GM23338 (cell line): Measurements from ENCODE around the gene MICA. TPM values are rescaled to one million over a fixed set of nuclear protein-coding genes. Genes with fewer than 3 reads are reported as not detected.

Source experiments
- ATAC-seq: fragments of 200-7000 bp; cut with Tn5 transposase; 3 replicates; pipeline ENCODE4 v1.9.1; 2020
- DNase-seq: peaks from one replicate; pipeline ENCODE4 v3.0.0-alpha.2; 2015; ENCODE audit warnings: low spot score
- H2AFZ ChIP-seq: fragments of 200-600 bp; sonication (generic); 2 replicates; pipeline ENCODE4 v1.8.0; 2016; ENCODE audit warnings: antibody characterized with exemption, mild to moderate bottlenecking, moderate library complexity
- H3F3A ChIP-seq: fragments of 200-600 bp; sonication (generic); replicated peaks from 2 replicates; pipeline ENCODE4 v1.8.0; 2017; ENCODE audit warnings: antibody characterized with exemption, mixed run types, low read depth
- H3K27ac ChIP-seq: fragments of 200-600 bp; sonication (generic); 2 replicates; pipeline ENCODE4 v1.6.1; 2016; ENCODE audit warnings: low read depth
- H3K27me3 ChIP-seq: fragments of 200-600 bp; sonication (generic); 2 replicates; pipeline ENCODE4 v1.8.0; 2016; ENCODE audit warnings: mild to moderate bottlenecking, mixed run types, moderate library complexity; ENCODE audit not compliant: insufficient read depth
- H3K36me3 ChIP-seq: fragments of 200-600 bp; sonication (generic); 2 replicates; pipeline ENCODE4 v1.8.0; 2016; ENCODE audit warnings: mild to moderate bottlenecking; ENCODE audit not compliant: insufficient read depth
- H3K4me1 ChIP-seq: fragments of 200-600 bp; sonication (generic); 2 replicates; pipeline ENCODE4 v1.8.0; 2016; ENCODE audit warnings: mild to moderate bottlenecking, moderate library complexity; ENCODE audit not compliant: insufficient read depth
- H3K4me2 ChIP-seq: fragments of 200-600 bp; sonication (generic); 2 replicates; pipeline ENCODE4 v1.7.1; 2017; ENCODE audit warnings: mixed run types
- H3K4me3 ChIP-seq: fragments of 200-600 bp; sonication (generic); 2 replicates; pipeline ENCODE4 v1.6.1; 2016; ENCODE audit warnings: mixed run types
- H3K79me2 ChIP-seq: fragments of 200-600 bp; sonication (generic); replicated peaks from 2 replicates; pipeline ENCODE4 v1.8.0; 2017; ENCODE audit warnings: mild to moderate bottlenecking; ENCODE audit not compliant: insufficient read depth
- H3K9me2 ChIP-seq: fragments of 200-600 bp; sonication (generic); 2 replicates; pipeline ENCODE4 v1.8.0; 2017; ENCODE audit not compliant: insufficient read depth
- H4K20me1 ChIP-seq: fragments of 200-600 bp; sonication (generic); replicated peaks from 2 replicates; pipeline ENCODE4 v1.8.0; 2017; ENCODE audit warnings: mild to moderate bottlenecking; ENCODE audit not compliant: insufficient read depth
- H3K27ac Mint-ChIP-seq: 2 replicates; pipeline ENCODE4 v1.8.0; 2020; ENCODE audit warnings: inconsistent platforms, mild to moderate bottlenecking, moderate library complexity, mixed read lengths
- H3K27me3 Mint-ChIP-seq: 3 replicates; pipeline ENCODE4 v1.8.0; 2022; ENCODE audit warnings: low read depth, mild to moderate bottlenecking, moderate library complexity, mixed read lengths, inconsistent platforms; ENCODE audit not compliant: insufficient read depth, poor library complexity
- H3K36me3 Mint-ChIP-seq: 3 replicates; pipeline ENCODE4 v1.8.0; 2021; ENCODE audit warnings: low read depth, mild to moderate bottlenecking, inconsistent platforms, moderate library complexity, mixed read lengths
- H3K4me1 Mint-ChIP-seq: 3 replicates; pipeline ENCODE4 v1.8.0; 2020; ENCODE audit warnings: mild to moderate bottlenecking, inconsistent platforms, mixed read lengths
- H3K4me3 Mint-ChIP-seq: 3 replicates; pipeline ENCODE4 v1.8.0; 2021; ENCODE audit warnings: moderate library complexity, mild to moderate bottlenecking, inconsistent platforms, mixed read lengths
- H3K9me3 Mint-ChIP-seq: 3 replicates; pipeline ENCODE4 v1.8.0; 2020; ENCODE audit warnings: moderate library complexity, mild to moderate bottlenecking, inconsistent platforms, mixed read lengths
- EZH2phosphoT487 ChIP-seq: fragments of 200-600 bp; sonication (generic); IDR thresholded peaks from one replicate; pipeline ENCODE4 v1.8.1; 2018; ENCODE audit warnings: antibody characterized with exemption; ENCODE audit not compliant: unreplicated experiment
- ZNF114 ChIP-seq: fragments of 250-450 bp; sonication (Bioruptor Pico); IDR thresholded peaks from 2 replicates; pipeline ENCODE4 v1.5.0; 2020; ENCODE audit warnings: mild to moderate bottlenecking, moderate library complexity
- ZNF331 ChIP-seq: fragments of 250-450 bp; sonication (Bioruptor Pico); IDR thresholded peaks from 2 replicates; pipeline ENCODE4 v1.5.0; 2020; ENCODE audit warnings: low read depth, mild to moderate bottlenecking, moderate library complexity
- polyA plus RNA-seq: library from polyadenylated mRNA; unstranded; fragments of >200 nt; fragmentation: Nextera tagmentation; extraction: Ambion mirVana; gene quantifications from 2 replicates; pipeline ENCODE4 v1.2.1, GENCODE V29; 2016
- total RNA-seq: library from RNA; depleted of rRNA; stranded (reverse); fragments of >200 nt; shearing (Covaris generic); gene quantifications from 2 replicates; pipeline ENCODE4 v1.2.3, GENCODE V29; 2014
- TF ChIP-seq, protein P1 (sequence below): fragments of 250-450 bp; sonication (Bioruptor Pico); IDR thresholded peaks from 2 replicates; pipeline ENCODE4 v1.5.0; 2020; ENCODE audit warnings: mild to moderate bottlenecking, moderate library complexity
- TF ChIP-seq, protein P2 (sequence below): IDR thresholded peaks from 2 replicates; pipeline ENCODE4 v1.6.1; 2016; ENCODE audit warnings: antibody characterized with exemption
- TF ChIP-seq, protein P3 (sequence below): IDR thresholded peaks from one replicate; pipeline ENCODE4 v1.6.1; 2018; ENCODE audit warnings: antibody characterized with exemption; ENCODE audit not compliant: unreplicated experiment

The MICA gene
- total and polyA plus RNA-seq, 2 experiments from 2014 or later, result 13.4 to 22.7 TPM

DNA sequence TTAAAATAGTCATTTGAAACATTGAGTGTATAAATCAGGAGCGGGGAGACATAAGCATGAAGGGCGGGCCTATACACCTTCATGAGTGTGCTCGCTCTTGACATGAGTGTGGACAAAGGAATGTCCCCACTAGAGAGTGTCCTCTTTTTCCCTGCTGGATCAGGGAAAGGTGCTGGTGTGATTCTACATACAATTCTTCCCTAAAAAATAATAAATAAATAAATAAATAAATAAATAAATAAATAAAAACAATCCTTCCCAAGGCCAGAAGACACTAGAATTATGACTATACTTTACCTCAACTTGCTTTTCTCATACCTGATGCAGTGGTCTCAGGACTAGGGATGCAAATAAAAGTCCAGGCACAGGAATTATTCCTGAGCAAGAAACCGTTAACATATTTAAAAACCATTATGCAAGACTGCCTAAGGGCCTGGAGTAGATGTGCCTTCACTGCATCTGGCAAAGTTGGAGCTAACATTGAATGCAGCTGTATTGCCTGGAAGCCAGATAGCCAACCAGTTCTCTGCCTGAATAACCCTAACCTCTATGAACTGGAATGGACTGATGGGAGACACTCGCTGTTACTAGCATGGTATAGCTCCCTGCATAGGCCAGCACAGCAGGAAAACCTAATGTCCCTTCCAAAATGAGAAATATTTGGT is 57.1 kb downstream of the MICA start (continued):
- TF ChIP-seq, protein P1, sequence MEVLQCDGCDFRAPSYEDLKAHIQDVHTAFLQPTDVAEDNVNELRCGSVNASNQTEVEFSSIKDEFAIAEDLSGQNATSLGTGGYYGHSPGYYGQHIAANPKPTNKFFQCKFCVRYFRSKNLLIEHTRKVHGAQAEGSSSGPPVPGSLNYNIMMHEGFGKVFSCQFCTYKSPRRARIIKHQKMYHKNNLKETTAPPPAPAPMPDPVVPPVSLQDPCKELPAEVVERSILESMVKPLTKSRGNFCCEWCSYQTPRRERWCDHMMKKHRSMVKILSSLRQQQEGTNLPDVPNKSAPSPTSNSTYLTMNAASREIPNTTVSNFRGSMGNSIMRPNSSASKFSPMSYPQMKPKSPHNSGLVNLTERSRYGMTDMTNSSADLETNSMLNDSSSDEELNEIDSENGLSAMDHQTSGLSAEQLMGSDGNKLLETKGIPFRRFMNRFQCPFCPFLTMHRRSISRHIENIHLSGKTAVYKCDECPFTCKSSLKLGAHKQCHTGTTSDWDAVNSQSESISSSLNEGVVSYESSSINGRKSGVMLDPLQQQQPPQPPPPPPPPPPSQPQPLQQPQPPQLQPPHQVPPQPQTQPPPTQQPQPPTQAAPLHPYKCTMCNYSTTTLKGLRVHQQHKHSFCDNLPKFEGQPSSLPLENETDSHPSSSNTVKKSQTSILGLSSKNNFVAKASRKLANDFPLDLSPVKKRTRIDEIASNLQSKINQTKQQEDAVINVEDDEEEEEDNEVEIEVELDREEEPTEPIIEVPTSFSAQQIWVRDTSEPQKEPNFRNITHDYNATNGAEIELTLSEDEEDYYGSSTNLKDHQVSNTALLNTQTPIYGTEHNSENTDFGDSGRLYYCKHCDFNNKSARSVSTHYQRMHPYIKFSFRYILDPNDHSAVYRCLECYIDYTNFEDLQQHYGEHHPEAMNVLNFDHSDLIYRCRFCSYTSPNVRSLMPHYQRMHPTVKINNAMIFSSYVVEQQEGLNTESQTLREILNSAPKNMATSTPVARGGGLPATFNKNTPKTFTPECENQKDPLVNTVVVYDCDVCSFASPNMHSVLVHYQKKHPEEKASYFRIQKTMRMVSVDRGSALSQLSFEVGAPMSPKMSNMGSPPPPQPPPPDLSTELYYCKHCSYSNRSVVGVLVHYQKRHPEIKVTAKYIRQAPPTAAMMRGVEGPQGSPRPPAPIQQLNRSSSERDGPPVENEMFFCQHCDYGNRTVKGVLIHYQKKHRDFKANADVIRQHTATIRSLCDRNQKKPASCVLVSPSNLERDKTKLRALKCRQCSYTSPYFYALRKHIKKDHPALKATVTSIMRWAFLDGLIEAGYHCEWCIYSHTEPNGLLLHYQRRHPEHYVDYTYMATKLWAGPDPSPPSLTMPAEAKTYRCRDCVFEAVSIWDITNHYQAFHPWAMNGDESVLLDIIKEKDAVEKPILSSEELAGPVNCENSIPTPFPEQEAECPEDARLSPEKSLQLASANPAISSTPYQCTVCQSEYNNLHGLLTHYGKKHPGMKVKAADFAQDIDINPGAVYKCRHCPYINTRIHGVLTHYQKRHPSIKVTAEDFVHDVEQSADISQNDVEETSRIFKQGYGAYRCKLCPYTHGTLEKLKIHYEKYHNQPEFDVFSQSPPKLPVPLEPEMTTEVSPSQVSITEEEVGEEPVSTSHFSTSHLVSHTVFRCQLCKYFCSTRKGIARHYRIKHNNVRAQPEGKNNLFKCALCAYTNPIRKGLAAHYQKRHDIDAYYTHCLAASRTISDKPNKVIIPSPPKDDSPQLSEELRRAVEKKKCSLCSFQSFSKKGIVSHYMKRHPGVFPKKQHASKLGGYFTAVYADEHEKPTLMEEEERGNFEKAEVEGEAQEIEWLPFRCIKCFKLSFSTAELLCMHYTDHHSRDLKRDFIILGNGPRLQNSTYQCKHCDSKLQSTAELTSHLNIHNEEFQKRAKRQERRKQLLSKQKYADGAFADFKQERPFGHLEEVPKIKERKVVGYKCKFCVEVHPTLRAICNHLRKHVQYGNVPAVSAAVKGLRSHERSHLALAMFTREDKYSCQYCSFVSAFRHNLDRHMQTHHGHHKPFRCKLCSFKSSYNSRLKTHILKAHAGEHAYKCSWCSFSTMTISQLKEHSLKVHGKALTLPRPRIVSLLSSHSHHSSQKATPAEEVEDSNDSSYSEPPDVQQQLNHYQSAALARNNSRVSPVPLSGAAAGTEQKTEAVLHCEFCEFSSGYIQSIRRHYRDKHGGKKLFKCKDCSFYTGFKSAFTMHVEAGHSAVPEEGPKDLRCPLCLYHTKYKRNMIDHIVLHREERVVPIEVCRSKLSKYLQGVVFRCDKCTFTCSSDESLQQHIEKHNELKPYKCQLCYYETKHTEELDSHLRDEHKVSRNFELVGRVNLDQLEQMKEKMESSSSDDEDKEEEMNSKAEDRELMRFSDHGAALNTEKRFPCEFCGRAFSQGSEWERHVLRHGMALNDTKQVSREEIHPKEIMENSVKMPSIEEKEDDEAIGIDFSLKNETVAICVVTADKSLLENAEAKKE, result no peak
- TF ChIP-seq EZH2phosphoT487, result no peak
- TF ChIP-seq, protein P2, sequence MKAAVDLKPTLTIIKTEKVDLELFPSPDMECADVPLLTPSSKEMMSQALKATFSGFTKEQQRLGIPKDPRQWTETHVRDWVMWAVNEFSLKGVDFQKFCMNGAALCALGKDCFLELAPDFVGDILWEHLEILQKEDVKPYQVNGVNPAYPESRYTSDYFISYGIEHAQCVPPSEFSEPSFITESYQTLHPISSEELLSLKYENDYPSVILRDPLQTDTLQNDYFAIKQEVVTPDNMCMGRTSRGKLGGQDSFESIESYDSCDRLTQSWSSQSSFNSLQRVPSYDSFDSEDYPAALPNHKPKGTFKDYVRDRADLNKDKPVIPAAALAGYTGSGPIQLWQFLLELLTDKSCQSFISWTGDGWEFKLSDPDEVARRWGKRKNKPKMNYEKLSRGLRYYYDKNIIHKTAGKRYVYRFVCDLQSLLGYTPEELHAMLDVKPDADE, result no peak

DNA sequence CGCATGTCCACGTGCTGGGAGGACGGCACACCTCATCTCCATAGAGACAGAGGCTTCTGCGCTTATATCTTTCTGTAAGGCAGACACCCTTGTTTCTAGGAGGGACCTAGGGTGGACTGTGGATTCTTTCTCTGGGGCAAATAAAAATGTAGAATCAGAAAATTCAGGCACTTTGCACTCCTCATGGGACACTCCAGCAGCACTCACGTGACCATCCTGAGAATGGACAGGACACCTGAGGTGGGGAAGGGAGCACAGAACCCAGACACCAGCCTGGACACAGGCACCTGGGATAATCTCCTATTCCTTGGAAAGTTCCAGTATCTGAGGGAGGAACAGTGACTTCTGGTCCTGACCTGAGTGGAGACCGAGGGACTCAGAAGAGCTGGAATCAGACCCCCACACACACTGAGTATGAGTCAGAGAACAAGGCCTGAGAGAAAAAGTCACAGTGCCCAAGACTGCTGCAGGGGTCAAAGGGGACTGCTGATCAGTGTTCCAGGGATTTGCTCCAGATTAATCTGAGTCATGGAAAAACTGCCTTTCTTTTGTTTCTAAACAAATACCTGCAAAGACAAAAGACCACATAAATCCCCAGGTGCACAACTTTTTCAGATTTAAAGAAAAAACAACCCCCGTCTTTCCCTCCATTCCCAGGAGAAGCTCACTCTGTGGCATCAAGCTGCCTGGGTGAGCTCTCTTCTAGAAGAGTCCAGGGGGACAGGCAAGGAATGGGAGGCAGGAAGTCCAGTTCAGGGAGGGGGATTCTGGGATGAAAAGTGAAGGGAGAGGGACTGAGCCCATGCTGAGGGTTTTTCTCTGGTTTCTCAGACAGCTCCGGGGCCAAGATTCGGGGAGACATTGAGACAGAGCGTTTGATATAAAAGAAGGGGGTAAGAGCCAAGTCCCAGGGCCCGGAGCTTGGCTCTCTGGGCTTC is 58.9 kb downstream of the MICA start:
- H3K4me2 ChIP-seq, result peak overlapping the region; percentile 55
- peak; percentile 58 for ATAC-seq
- H3K27me3 ChIP-seq, result no peaks in the 10 kb centered on the region
- peak overlapping the region; percentile 28; the same call in 1 of the 2 replicates for H3K4me3 ChIP-seq
- no peaks in the 10 kb centered on the region for H3F3A ChIP-seq
- 0 out of 3 replicates have a peak, but pooled peaks cover 2% of the 10 kb centered on the region for H3K9me3 Mint-ChIP-seq
- H2AFZ ChIP-seq, result peak overlapping the region; percentile 83
- H3K27ac Mint-ChIP-seq, result peak overlapping the region; percentile 54
- H3K4me1 Mint-ChIP-seq, result peaks cover 13% of the 10 kb centered on the region
- no peak for DNase-seq
- no peaks in the 10 kb centered on the region for H3K79me2 ChIP-seq
- no peaks in the 10 kb centered on the region for H4K20me1 ChIP-seq
- peaks cover 4% of the 10 kb centered on the region; the same call in 1 of the 2 replicates for H3K4me1 ChIP-seq
- H3K27me3 Mint-ChIP-seq, result peaks cover 7% of the 10 kb centered on the region
- peak overlapping the region; percentile 75 for H3K4me3 Mint-ChIP-seq
- H3K27ac ChIP-seq, result no peak overlapping the region
- H3K9me2 ChIP-seq, result peaks cover 17% of the 10 kb centered on the region
- no peaks in the 10 kb centered on the region for H3K36me3 Mint-ChIP-seq
- peaks cover 2% of the 10 kb centered on the region; the same call in 1 of the 2 replicates for H3K36me3 ChIP-seq
- TF ChIP-seq, protein P3, sequence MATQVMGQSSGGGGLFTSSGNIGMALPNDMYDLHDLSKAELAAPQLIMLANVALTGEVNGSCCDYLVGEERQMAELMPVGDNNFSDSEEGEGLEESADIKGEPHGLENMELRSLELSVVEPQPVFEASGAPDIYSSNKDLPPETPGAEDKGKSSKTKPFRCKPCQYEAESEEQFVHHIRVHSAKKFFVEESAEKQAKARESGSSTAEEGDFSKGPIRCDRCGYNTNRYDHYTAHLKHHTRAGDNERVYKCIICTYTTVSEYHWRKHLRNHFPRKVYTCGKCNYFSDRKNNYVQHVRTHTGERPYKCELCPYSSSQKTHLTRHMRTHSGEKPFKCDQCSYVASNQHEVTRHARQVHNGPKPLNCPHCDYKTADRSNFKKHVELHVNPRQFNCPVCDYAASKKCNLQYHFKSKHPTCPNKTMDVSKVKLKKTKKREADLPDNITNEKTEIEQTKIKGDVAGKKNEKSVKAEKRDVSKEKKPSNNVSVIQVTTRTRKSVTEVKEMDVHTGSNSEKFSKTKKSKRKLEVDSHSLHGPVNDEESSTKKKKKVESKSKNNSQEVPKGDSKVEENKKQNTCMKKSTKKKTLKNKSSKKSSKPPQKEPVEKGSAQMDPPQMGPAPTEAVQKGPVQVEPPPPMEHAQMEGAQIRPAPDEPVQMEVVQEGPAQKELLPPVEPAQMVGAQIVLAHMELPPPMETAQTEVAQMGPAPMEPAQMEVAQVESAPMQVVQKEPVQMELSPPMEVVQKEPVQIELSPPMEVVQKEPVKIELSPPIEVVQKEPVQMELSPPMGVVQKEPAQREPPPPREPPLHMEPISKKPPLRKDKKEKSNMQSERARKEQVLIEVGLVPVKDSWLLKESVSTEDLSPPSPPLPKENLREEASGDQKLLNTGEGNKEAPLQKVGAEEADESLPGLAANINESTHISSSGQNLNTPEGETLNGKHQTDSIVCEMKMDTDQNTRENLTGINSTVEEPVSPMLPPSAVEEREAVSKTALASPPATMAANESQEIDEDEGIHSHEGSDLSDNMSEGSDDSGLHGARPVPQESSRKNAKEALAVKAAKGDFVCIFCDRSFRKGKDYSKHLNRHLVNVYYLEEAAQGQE, result no peak
- TF ChIP-seq ZNF331 (CRISPR knock-in tag) (no peak), ZNF114 (CRISPR knock-in tag) (no peak)
